Upper lobe of left lung (tissue), 4 donors: ENCODE data around the gene CMYA5.

ENCODE experiments used
- POLR2A ChIP-seq, 4 donors: fragments of 450-650 bp; IDR thresholded peaks; one replicate each; pipeline ENCODE4 v1.5.1; 2016 to 2017; ENCODE audit warnings: antibody characterized with exemption in 4 of 4, mild to moderate bottlenecking in 2 of 4
- TF ChIP-seq, protein P1 (sequence below), 6 experiments: fragments of 450-650 bp in 4 of 6; fragments of 200-600 bp in 2 of 6; sonication (generic) in 2 of 6; IDR thresholded peaks; one replicate each; pipeline ENCODE4 v1.5.1; 2016 to 2019; ENCODE audit warnings: antibody characterized with exemption in 6 of 6

DNA sequence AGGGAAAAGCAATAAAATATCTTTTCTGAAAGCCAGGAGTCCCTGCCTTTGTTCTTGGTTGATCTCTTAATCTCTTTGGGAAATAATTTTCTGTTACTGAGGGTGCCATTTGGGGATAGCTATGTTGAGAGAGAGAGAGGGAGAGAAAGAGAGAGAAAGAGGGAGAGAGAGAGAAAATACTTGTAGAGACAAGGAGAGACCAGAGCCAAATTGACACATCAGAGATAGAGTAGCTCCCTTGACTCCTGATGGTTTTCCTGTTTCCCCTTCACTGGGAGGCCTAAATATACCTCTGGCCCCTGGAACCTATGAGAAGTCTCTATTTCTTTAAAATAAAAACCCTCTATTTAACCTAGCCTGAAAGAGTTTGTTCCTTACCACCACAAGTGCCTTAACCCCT, 14.9 kb downstream of the CMYA5 start:
- TF ChIP-seq, protein P1, sequence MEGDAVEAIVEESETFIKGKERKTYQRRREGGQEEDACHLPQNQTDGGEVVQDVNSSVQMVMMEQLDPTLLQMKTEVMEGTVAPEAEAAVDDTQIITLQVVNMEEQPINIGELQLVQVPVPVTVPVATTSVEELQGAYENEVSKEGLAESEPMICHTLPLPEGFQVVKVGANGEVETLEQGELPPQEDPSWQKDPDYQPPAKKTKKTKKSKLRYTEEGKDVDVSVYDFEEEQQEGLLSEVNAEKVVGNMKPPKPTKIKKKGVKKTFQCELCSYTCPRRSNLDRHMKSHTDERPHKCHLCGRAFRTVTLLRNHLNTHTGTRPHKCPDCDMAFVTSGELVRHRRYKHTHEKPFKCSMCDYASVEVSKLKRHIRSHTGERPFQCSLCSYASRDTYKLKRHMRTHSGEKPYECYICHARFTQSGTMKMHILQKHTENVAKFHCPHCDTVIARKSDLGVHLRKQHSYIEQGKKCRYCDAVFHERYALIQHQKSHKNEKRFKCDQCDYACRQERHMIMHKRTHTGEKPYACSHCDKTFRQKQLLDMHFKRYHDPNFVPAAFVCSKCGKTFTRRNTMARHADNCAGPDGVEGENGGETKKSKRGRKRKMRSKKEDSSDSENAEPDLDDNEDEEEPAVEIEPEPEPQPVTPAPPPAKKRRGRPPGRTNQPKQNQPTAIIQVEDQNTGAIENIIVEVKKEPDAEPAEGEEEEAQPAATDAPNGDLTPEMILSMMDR (IDR thresholded peaks at IDR 0.05) = no peak
- TF ChIP-seq POLR2A (IDR thresholded peaks at IDR 0.05) = no peak
